HepG2 (cell line): ENCODE measurements around the gene RASL10B. TPM values are rescaled to one million over a fixed set of nuclear protein-coding genes. Genes with fewer than 3 reads are reported as not detected.

ENCODE experiments used
- ATAC-seq: fragments of 200-7000 bp; cut with Tn5 transposase; 3 replicates; pipeline ENCODE4 v1.9.1; 2020; ENCODE audit warnings: mild to moderate bottlenecking, moderate library complexity
- BruUV-seq: library from RNA; stranded (reverse); fragments of 400-500 nt; replicated peaks from 2 replicates; lab custom pipeline; 2021; lab: Mats Ljungman, UMichigan
- CTCF ChIA-PET: fragments of 300-600 bp; formaldehyde crosslinking; extraction: SDS; loops from one replicate; lab custom pipeline; 2021; ENCODE audit warnings: low total read pairs, inconsistent platforms, low intra/inter-chr PET ratio; lab: Yijun Ruan, JAX
- POLR2A ChIA-PET: fragments of 350-600 bp; sonication (Branson Sonifier 250); formaldehyde crosslinking; loops from one replicate; lab custom pipeline; 2020; ENCODE audit warnings: antibody characterized with exemption, inconsistent platforms; lab: Yijun Ruan, JAX
- DNase-seq: peaks from one replicate; pipeline ENCODE4 v3.0.0-alpha.2; 2015; ENCODE audit warnings: low spot score
- FAIRE-seq: peaks from 3 replicates; lab custom pipeline; 2011; peaks lifted over from hg19 to GRCh38; lab: Jason Lieb, UNC
- H2AFZ ChIP-seq: one replicate; pipeline ENCODE4 v1.6.1; 2011; ENCODE audit warnings: low read length, inconsistent platforms
- H3K27ac ChIP-seq: fragments of 300-600 bp; 3 replicates; pipeline ENCODE4 v1.8.0; 2011; ENCODE audit warnings: mixed run types, mild to moderate bottlenecking, mixed read lengths, low read length, inconsistent platforms; ENCODE audit not compliant: insufficient read depth; ENCODE audit errors: extremely low read length
- H3K27me3 ChIP-seq, 2 experiments: fragments of 200-600 bp in 1 of 2; 2 replicates in 1 of 2; 3 replicates in 1 of 2; pipeline versions ENCODE4 v1.6.0 to v1.8.0; 2011; ENCODE audit warnings: low read length in 2 of 2, mild to moderate bottlenecking in 2 of 2, moderate library complexity in 2 of 2, inconsistent platforms in 1 of 2; ENCODE audit not compliant: insufficient read depth in 2 of 2, control insufficient read depth in 1 of 2
- H3K36me3 ChIP-seq, 2 experiments: fragments of 200-600 bp in 1 of 2; replicated peaks in 1 of 2; 2 replicates in 1 of 2; 3 replicates in 1 of 2; pipeline versions ENCODE4 v1.5.1 to v1.8.0; 2011; ENCODE audit warnings: low read length in 2 of 2, inconsistent platforms in 1 of 2; ENCODE audit not compliant: insufficient read depth in 2 of 2, control insufficient read depth in 1 of 2
- H3K4me1 ChIP-seq: 2 replicates; pipeline ENCODE4 v1.5.1; 2012; ENCODE audit warnings: low read length, inconsistent platforms; ENCODE audit not compliant: insufficient read depth
- H3K4me2 ChIP-seq: 2 replicates; pipeline ENCODE4 v1.6.0; 2011; ENCODE audit warnings: low read depth, low read length, inconsistent platforms
- H3K4me3 ChIP-seq, 3 experiments: fragments of 200-600 bp in 1 of 3; sonication (generic), shearing (Covaris generic) in 1 of 3; replicated peaks in 1 of 3; 2 replicates each; pipeline ENCODE4 v1.5.1; 2011 to 2016; ENCODE audit warnings: low read length in 3 of 3, inconsistent platforms in 2 of 3, low read depth in 2 of 3, mild to moderate bottlenecking in 2 of 3, control low read depth in 1 of 3, mixed read lengths in 1 of 3; ENCODE audit not compliant: insufficient read depth in 1 of 3
- H3K79me2 ChIP-seq: one replicate; pipeline ENCODE4 v1.6.1; 2011; ENCODE audit warnings: low read length, inconsistent platforms; ENCODE audit not compliant: insufficient read depth
- H3K9ac ChIP-seq: 2 replicates; pipeline ENCODE4 v1.6.0; 2011; ENCODE audit warnings: mild to moderate bottlenecking, low read depth, low read length, inconsistent platforms; ENCODE audit not compliant: insufficient read depth
- H3K9me3 ChIP-seq: 2 replicates; pipeline ENCODE4 v1.5.1; 2012; ENCODE audit warnings: mild to moderate bottlenecking, low read length
- H4K20me1 ChIP-seq: 2 replicates; pipeline ENCODE4 v1.6.0; 2011; ENCODE audit warnings: inconsistent platforms, mild to moderate bottlenecking, low read length, moderate library complexity; ENCODE audit not compliant: insufficient read depth
- ASH2L ChIP-seq: fragments of 300-600, 200-600 bp; sonication (generic); IDR thresholded peaks from 2 replicates; pipeline ENCODE4 v1.7.0; 2017; ENCODE audit warnings: low read depth, mild to moderate bottlenecking, moderate library complexity, mixed read lengths, low read length; ENCODE audit not compliant: insufficient read length
- FOXK2 ChIP-seq: fragments of 450-650 bp; IDR thresholded peaks from 2 replicates; pipeline ENCODE4 v1.6.1; 2016
- GFI1 ChIP-seq: sonication (generic); formaldehyde crosslinking; IDR thresholded peaks from 2 replicates; pipeline ENCODE4 v1.5.0; 2020; ENCODE audit warnings: missing genetic modification reagents, mild to moderate bottlenecking, borderline replicate concordance
- GRHL1 ChIP-seq: sonication (generic); formaldehyde crosslinking; conservative IDR thresholded peaks from 2 replicates; pipeline ENCODE4 v1.8.0; 2022; ENCODE audit warnings: missing genetic modification reagents
- HCFC1 ChIP-seq: fragments of 150-350 bp; IDR thresholded peaks from 2 replicates; pipeline ENCODE4 v1.6.1; 2014; ENCODE audit warnings: low read depth, low read length
- ISL2 ChIP-seq: sonication (generic); formaldehyde crosslinking; IDR thresholded peaks from 2 replicates; pipeline ENCODE4 v1.5.0; 2020; ENCODE audit warnings: missing genetic modification reagents
- LBX2 ChIP-seq: sonication (generic); formaldehyde crosslinking; IDR thresholded peaks from 2 replicates; pipeline ENCODE4 v1.5.0; 2020; ENCODE audit warnings: missing genetic modification reagents, mild to moderate bottlenecking, borderline replicate concordance
- MAF1 ChIP-seq: sonication (generic); formaldehyde crosslinking; IDR thresholded peaks from 2 replicates; pipeline ENCODE4 v1.5.0; 2020; ENCODE audit warnings: missing genetic modification reagents, borderline replicate concordance
- NFE2 ChIP-seq: sonication (generic); formaldehyde crosslinking; IDR thresholded peaks from 2 replicates; pipeline ENCODE4 v1.4.0; 2020; ENCODE audit warnings: missing genetic modification reagents
- NKX3-1 ChIP-seq: sonication (generic); formaldehyde crosslinking; IDR thresholded peaks from 2 replicates; pipeline ENCODE4 v1.5.0; 2020; ENCODE audit warnings: missing genetic modification reagents
- ZNF382 ChIP-seq: sonication (generic); formaldehyde crosslinking; IDR thresholded peaks from 2 replicates; pipeline ENCODE4 v1.5.0; 2020; ENCODE audit warnings: missing genetic modification reagents, mild to moderate bottlenecking, borderline replicate concordance
- ZNF547 ChIP-seq: sonication (generic); formaldehyde crosslinking; IDR thresholded peaks from 2 replicates; pipeline ENCODE4 v1.5.1; 2020; ENCODE audit warnings: mild to moderate bottlenecking, missing genetic modification reagents
- ZNF614 ChIP-seq: IDR thresholded peaks from 2 replicates; pipeline ENCODE4 v1.6.1; 2018; ENCODE audit warnings: missing biosample characterization, missing genetic modification reagents, inconsistent platforms, borderline replicate concordance
- ZNF691 ChIP-seq: sonication (generic); formaldehyde crosslinking; IDR thresholded peaks from 2 replicates; pipeline ENCODE4 v1.4.0; 2020; ENCODE audit warnings: missing genetic modification reagents, low read depth, mild to moderate bottlenecking, borderline replicate concordance
- ZNF781 ChIP-seq: sonication (generic); formaldehyde crosslinking; IDR thresholded peaks from 2 replicates; pipeline ENCODE4 v1.5.1; 2020; ENCODE audit warnings: borderline replicate concordance, mild to moderate bottlenecking, missing genetic modification reagents; ENCODE audit errors: not compliant biosample characterization
- WGBS: methylation state at CpG from one replicate; pipeline ENCODE4 v1.1.6; 2017; ENCODE audit warnings: low lambda C conversion rate; 5-methylcytosine and 5-hydroxymethylcytosine counted together
- in situ Hi-C: cut with HindIII; loops from 2 replicates; pipeline ENCODE4 v1.10.0; 2017; ENCODE audit warnings: low pct_unique_long_range_greater_than_20kb; ENCODE audit not compliant: extremely low pct_ligation_motif_present
- intact Hi-C: fragments of 100-400 bp; cut with micrococcal nuclease; formaldehyde crosslinking; loops from one replicate; pipeline ENCODE4 v1.10.0; 2022; ENCODE audit not compliant: unreplicated experiment
- polyA plus RNA-seq, 8 experiments: library from polyadenylated mRNA; depleted of rRNA in 3 of 8; stranded (reverse) in 7 of 8; unstranded in 1 of 8; fragments of >200 nt; fragmentation: Illumina TruSeq in 4 of 8; extraction: Trizol in 4 of 8; gene quantifications; 2 replicates each; pipeline versions ENCODE4 v1.2.1 to v1.2.3, GENCODE V29; 2011 to 2016; ENCODE audit warnings: low read depth in 4 of 8, missing spikeins in 1 of 8, mixed read lengths in 1 of 8; ENCODE audit not compliant: insufficient read depth in 1 of 8
- total RNA-seq, 5 experiments: library from RNA; depleted of rRNA; stranded (reverse); fragments of >200 nt; fragmentation: Illumina TruSeq; extraction: Trizol; gene quantifications; 2 replicates each; pipeline ENCODE4 v1.2.3, GENCODE V29; 2016; ENCODE audit warnings: low read depth in 1 of 5

Gene RASL10B
- total and polyA plus RNA-seq, 2 of the 13 experiments (the other 11 are each of a cell fraction or from before 2014, with no cell fraction given), result 8.8 to 11.0 TPM

- FAIRE-seq, result no peak
- H3K27me3 ChIP-seq, result peaks cover 3 to 33% of the 10 kb centered on the region in 2 experiments; a peak in 3 of 5 replicates
- H3K9ac ChIP-seq, result no peak overlapping the region
- CTCF ChIA-PET, result interaction anchor here (1.7 to 3.0 kb wide), 3 partner anchors 39 to 43 kb away, joined by 8 to 28 read pairs (median 13); partner anchors contain the start of gene TAF15
- ATAC-seq, result no peak
- BruUV-seq, result no TSS peak
- no peaks in the 10 kb centered on the region for H3K9me3 ChIP-seq
- WGBS, result 31% methylated on average over 6 of the region's 8 CpGs
- no peaks in the 10 kb centered on the region for H3K79me2 ChIP-seq
- DNase-seq, result no peak
- POLR2A ChIA-PET, result no interaction called here
- H3K4me3 ChIP-seq, result no peak overlapping the region
- no peak overlapping the region for H3K27ac ChIP-seq
- H3K4me2 ChIP-seq, result no peak overlapping the region
- peaks cover 28% of the 10 kb centered on the region for H3K4me1 ChIP-seq
- H4K20me1 ChIP-seq, result no peaks in the 10 kb centered on the region
- TF ChIP-seq MAF1 (CRISPR knock-in tag) (no peak), NFE2 (CRISPR knock-in tag) (no peak)
- H2AFZ ChIP-seq, result no peak overlapping the region
- in situ Hi-C loops (no loop called here), intact Hi-C loops (no loop called here)
- H3K36me3 ChIP-seq, result no peaks in the 10 kb centered on the region
Measured at GRCh38 chr17:35765756-35766488, 34.5 kb downstream of the RASL10B start.

GRCh38 chr17:35766489-35766877 is 35.0 kb downstream of the RASL10B start:
- 62% methylated on average over 12 of the region's 24 CpGs for WGBS
- no peak for TF ChIP-seq HCFC1
- TF ChIP-seq NKX3-1 (CRISPR knock-in tag), result no peak
- TF ChIP-seq ZNF691, result no peak
- no peak for TF ChIP-seq FOXK2
- TF ChIP-seq GFI1 (CRISPR knock-in tag), result no peak
- no peak for TF ChIP-seq ASH2L
- TF ChIP-seq ISL2 (CRISPR knock-in tag), result no peak
- no peak for TF ChIP-seq GRHL1 (CRISPR knock-in tag)
- TF ChIP-seq ZNF781 (CRISPR knock-in tag), result no peak
- TF ChIP-seq LBX2 (CRISPR knock-in tag), result no peak
- TF ChIP-seq ZNF382 (CRISPR knock-in tag), result no peak
- no peak for TF ChIP-seq ZNF547 (CRISPR knock-in tag)
- no peak for TF ChIP-seq ZNF614 (CRISPR knock-in tag)

More at GRCh38 chr17:35766489-35766877, 35.0 kb downstream of the RASL10B start:
- BruUV-seq, result no TSS peak
- H3K4me2 ChIP-seq, result no peak overlapping the region
- in situ Hi-C loops (no loop called here), intact Hi-C loops (no loop called here)
- H3K36me3 ChIP-seq, result no peaks in the 10 kb centered on the region
- H3K79me2 ChIP-seq, result no peaks in the 10 kb centered on the region
- no peak overlapping the region for H3K27ac ChIP-seq
- FAIRE-seq (no peak), ATAC-seq (no peak), DNase-seq (no peak)
- H3K9ac ChIP-seq, result no peak overlapping the region
- CTCF ChIA-PET, result interaction anchor here (1.7 to 2.0 kb wide), 2 partner anchors 38 to 42 kb away, joined by 8 to 13 read pairs; partner anchors contain the start of gene TAF15
- H4K20me1 ChIP-seq, result no peaks in the 10 kb centered on the region
- peaks cover 24% of the 10 kb centered on the region for H3K4me1 ChIP-seq
- H3K9me3 ChIP-seq, result no peaks in the 10 kb centered on the region
- no peak overlapping the region for H2AFZ ChIP-seq
- no peak overlapping the region for H3K4me3 ChIP-seq
- peaks cover 3 to 33% of the 10 kb centered on the region in 2 experiments; a peak in 3 of 5 replicates for H3K27me3 ChIP-seq
- POLR2A ChIA-PET, result interaction anchor here (1.8 kb wide), 1 partner anchor 42 kb away, joined by 5 read pairs; the partner anchor contains the start of gene TAF15
